AG09309 (cell line): ENCODE data around the gene ZBTB16.

Experiments used
- DNase-seq: peaks from one replicate; pipeline ENCODE4 v3.0.0-alpha.2; 2010; ENCODE audit warnings: low read depth
- H3K4me3 ChIP-seq: 2 replicates; pipeline ENCODE4 v1.5.1; 2011; ENCODE audit warnings: mild to moderate bottlenecking, low read depth, low read length, moderate library complexity; ENCODE audit not compliant: control insufficient read depth
- TF ChIP-seq, protein P1 (sequence below): IDR thresholded peaks from 2 replicates; pipeline ENCODE4 v1.5.1; 2011; ENCODE audit warnings: mild to moderate bottlenecking, low read depth, low read length, inconsistent platforms; ENCODE audit not compliant: insufficient read depth, control insufficient read depth; ENCODE audit errors: missing control alignments

ZBTB16 gene

DNA sequence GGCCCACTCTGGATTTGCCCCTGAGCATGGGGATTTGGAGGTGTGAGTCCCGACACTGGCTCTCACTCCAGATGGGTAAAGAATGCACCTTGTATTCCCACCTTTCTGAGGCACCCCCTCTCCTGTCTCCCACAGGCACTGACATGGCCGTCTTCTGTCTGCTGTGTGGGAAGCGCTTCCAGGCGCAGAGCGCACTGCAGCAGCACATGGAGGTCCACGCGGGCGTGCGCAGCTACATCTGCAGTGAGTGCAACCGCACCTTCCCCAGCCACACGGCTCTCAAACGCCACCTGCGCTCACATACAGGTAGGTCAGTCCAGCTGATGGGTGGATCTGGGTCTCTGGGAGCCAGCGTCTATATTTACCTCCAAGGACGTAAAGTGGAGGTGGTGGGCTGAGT is 182.5 kb downstream of the ZBTB16 start:
- no peak for DNase-seq
- no peak overlapping the region for H3K4me3 ChIP-seq
- TF ChIP-seq, protein P1, sequence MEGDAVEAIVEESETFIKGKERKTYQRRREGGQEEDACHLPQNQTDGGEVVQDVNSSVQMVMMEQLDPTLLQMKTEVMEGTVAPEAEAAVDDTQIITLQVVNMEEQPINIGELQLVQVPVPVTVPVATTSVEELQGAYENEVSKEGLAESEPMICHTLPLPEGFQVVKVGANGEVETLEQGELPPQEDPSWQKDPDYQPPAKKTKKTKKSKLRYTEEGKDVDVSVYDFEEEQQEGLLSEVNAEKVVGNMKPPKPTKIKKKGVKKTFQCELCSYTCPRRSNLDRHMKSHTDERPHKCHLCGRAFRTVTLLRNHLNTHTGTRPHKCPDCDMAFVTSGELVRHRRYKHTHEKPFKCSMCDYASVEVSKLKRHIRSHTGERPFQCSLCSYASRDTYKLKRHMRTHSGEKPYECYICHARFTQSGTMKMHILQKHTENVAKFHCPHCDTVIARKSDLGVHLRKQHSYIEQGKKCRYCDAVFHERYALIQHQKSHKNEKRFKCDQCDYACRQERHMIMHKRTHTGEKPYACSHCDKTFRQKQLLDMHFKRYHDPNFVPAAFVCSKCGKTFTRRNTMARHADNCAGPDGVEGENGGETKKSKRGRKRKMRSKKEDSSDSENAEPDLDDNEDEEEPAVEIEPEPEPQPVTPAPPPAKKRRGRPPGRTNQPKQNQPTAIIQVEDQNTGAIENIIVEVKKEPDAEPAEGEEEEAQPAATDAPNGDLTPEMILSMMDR = no peak

DNA sequence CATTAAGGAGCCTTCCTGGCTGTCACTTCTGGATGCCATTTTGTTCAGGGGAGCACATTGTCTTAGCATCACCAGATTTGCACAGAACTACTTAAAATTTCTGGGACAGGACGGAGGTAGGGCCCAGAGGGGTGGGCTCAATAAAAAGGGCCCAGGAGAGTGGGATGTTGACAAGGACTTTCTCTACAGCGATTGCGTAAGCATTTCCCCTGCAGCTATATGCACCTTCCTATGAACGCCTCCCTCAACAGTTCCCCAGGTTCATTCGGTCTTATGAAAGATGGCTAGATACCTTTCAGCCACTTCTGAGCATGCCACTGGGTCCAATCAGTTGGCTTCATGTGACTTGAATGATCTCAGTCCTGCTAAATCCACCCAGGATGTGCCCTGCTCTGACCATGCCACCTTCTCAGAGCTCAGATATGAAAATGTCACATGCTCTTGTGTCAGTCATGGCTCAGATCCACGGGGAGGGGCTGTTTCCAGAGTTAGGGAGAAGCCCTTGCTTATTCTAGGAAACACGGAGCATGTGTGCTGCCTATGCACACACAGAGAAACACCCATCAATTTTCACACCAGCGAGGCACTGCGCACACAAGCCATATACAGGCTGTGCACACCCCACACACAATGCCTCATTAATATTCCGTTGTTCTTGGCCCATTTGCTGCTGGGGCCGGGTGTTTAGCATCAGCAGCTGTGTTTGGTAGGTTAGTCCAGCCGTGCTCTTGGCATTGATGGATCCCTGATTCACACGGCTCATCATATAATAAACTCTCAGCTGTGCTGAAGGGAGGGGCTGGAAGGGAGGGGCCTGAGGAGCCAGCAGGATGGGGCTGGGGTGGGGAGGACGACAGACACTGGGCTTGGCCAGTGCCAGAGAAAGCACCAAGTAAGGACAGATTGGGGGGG is 184.2 kb downstream of the ZBTB16 start:
- H3K4me3 ChIP-seq = no peak overlapping the region
- DNase-seq = no peak
- TF ChIP-seq, protein P1 = no peak

DNA sequence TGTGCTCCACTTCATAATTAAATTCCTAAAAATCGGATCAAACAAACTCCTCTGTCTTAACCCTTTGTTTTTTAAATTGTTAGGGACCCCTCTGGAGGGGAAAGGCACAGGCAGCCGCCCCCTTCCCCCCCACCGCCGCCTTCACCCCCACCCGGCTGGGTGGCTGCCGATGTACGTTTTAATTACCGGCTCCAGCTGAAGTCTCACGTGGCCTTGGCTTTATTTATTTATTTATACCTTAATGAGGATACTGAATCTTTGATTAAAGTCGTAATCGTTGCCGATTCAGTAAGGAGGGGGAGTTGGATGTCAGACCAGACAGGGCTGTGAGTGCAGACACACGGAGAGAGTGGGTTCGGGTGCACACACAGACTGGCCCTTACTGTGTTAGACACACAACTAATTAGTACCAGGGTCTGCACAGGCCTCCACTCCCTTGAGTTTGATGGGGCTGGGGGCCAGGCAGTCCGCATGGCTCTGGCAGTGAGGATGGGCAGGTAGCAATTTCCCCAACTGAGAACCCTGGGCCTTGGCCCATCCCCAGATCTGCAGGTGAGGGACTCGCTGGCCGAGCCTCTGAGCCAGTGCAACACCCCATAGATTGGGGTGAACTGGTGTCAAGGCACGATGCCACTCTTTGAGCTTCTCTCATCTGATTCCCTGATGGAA is 185.3 kb downstream of the ZBTB16 start:
- H3K4me3 ChIP-seq = no peak overlapping the region
- TF ChIP-seq, protein P1 = no peak

DNA sequence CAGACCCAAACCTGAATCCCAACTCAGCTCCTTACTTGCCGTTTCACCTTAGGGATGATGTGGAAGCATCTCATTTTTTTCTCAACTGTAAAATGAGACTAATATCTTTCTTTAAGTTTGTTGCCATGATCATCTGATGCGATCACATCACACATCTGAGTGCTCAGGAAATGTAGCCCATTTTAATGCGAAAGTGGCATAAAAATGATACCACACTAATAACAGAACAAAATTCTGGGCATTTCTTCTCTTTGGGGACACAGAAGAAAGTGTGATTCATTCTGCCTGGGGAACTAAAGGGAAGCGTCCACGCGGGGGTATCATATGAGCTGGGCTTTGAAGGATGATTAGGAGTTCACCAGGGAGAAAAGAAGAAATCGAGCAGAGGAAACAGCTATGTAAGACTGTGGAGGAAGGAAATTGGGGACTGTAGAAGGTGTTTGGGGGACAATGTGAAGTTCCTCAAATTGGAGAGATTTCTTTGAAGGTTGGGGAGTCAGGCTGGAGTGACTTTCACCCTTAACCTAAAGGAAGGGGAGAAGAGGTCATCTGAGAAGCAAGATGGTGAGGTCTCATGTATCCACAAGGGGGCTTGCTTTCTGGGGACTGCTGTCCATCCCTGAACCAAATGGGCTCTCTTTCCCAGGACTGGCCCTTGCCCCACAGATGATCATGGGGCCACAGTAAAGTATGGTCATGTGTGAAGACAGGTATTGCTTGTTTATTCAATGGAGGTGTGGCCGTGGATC is 187.0 kb downstream of the ZBTB16 start:
- H3K4me3 ChIP-seq = no peak overlapping the region
- no peak for DNase-seq
- TF ChIP-seq, protein P1 = no peak

More for the DNA sequence above, 185.3 kb downstream of the ZBTB16 start:
- no peak for DNase-seq

DNA sequence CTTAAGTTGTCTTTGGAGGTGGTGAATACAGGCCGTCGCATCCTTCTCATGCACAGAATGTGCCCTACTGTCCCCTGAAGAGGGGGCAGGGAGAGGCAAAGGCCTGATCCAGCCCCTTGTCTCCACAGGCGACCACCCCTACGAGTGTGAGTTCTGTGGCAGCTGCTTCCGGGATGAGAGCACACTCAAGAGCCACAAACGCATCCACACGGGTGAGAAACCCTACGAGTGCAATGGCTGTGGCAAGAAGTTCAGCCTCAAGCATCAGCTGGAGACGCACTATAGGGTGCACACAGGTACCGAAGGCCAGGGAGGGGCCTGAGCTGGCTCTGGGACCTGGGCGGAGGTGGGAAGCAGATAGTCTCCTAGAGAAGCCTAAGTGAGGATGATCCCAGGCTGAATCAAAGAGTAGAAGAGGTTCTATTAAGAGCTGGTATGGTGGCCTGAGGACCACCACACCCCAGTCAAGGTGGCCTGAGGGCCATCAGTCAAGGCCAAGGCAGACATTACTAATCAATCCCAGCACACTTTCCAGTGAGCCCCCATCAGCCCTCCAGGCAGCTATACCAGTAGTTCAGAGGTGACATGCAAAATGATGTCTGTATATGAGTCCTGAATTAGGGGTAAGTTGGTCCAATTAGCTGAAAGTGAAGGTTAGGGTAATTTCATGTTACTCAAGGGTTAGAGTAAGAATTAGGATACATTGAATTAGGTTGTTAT is 187.7 kb downstream of the ZBTB16 start:
- no peak overlapping the region for H3K4me3 ChIP-seq
- DNase-seq = no peak
- TF ChIP-seq, protein P1 = no peak

DNA sequence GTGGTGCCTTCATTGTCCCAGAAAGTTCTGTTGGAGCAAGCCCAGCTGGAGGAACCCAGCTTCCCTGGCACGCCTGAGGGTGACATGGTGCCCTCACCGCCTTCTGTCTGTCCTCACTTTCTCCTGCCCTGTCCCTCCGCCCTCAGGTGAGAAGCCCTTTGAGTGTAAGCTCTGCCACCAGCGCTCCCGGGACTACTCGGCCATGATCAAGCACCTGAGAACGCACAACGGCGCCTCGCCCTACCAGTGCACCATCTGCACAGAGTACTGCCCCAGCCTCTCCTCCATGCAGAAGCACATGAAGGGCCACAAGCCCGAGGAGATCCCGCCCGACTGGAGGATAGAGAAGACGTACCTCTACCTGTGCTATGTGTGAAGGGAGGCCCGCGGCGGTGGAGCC is 190.7 kb downstream of the ZBTB16 start:
- no peak overlapping the region for H3K4me3 ChIP-seq
- TF ChIP-seq, protein P1 = no peak
- no peak for DNase-seq
